ENCODE data around the gene ELFN1.

ELFN1 gene

DNA sequence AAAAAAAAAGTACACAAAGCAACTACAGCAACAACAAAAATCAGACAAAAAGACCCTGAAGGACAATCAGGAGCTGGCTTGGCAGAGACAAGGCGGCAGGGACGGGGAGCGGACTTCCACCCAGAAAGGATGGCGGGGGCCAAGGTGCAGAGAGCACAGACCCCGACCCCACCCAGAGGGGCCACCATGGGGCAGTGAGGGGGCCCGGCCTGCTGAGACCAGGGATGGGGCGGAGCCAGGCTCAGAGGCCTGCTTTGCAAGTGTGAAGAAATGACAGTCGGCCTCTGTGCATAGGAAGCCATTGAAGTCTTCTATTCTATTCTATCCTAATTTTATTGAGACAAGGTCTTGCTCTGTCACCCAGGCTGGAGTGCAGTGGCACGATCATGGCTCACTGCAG is 82.0 kb downstream of the ELFN1 start:
- TF ChIP-seq, protein P1, sequence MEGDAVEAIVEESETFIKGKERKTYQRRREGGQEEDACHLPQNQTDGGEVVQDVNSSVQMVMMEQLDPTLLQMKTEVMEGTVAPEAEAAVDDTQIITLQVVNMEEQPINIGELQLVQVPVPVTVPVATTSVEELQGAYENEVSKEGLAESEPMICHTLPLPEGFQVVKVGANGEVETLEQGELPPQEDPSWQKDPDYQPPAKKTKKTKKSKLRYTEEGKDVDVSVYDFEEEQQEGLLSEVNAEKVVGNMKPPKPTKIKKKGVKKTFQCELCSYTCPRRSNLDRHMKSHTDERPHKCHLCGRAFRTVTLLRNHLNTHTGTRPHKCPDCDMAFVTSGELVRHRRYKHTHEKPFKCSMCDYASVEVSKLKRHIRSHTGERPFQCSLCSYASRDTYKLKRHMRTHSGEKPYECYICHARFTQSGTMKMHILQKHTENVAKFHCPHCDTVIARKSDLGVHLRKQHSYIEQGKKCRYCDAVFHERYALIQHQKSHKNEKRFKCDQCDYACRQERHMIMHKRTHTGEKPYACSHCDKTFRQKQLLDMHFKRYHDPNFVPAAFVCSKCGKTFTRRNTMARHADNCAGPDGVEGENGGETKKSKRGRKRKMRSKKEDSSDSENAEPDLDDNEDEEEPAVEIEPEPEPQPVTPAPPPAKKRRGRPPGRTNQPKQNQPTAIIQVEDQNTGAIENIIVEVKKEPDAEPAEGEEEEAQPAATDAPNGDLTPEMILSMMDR (IDR thresholded peaks at IDR 0.05), result no peak
- TF ChIP-seq ZFX (IDR thresholded peaks at IDR 0.05; ENCODE audit: borderline replicate concordance), result no peak
- H3K27ac ChIP-seq, result no peak overlapping the region

DNA sequence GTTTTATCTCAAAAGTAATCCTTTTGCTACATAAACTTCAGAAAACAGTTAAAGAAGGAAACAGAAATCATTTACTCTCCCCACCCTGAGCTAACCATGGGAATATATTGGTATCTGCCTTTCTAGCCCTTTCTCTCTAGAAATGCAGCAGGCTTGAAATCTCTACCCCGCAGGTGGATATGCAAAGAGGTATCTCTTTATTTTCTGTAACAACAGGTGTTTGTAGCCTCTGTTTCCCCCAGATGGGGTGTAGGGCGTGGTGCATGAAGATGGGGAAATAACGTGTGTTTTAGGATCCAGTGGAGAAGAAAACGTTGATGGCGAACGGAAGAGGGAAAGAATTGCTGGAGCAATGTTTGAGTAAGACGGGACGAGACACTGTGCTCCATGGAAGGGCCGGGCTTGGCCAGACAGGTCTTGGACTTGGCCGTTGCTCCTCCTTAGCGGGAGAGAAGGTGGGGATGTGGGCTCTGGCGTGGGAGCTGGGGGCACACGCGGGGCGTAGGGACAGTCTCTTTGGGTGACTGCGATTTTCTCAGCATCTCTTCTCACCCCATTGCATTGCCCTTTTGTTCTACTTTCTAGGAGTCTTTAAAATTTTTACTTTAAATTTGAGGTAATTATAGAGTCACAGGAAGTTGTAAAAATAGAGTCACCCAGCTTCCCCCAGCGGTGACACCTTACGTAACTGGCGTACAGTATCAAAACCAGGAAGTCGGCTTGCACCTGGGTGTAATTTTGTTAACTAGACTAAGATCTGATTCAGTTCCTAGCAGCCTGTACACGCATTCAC is 82.9 kb downstream of the ELFN1 start:
- H3K27ac ChIP-seq, result no peak overlapping the region
- TF ChIP-seq ZFX (IDR thresholded peaks at IDR 0.05; ENCODE audit: borderline replicate concordance), result no peak
- TF ChIP-seq, protein P1 (IDR thresholded peaks at IDR 0.05), result no peak

DNA sequence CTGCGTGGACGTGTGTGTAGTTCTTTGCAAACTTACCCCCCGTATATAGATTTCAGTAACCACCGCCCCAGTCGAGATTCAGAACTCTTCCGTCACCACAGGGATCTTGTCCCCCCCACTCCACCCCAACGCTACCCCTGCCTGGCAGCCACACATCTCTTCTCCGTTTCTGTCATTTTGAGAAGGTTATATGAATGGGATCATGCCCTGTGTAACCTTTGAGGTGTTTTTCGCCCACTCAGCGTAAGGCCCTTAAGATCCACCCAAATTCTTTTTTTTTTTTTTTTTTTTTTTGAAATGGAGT is 83.4 kb downstream of the ELFN1 start:
- H3K27ac ChIP-seq, result no peak overlapping the region
- TF ChIP-seq, protein P1 (IDR thresholded peaks at IDR 0.05), result no peak
- TF ChIP-seq ZFX (IDR thresholded peaks at IDR 0.05; ENCODE audit: borderline replicate concordance), result no peak

DNA sequence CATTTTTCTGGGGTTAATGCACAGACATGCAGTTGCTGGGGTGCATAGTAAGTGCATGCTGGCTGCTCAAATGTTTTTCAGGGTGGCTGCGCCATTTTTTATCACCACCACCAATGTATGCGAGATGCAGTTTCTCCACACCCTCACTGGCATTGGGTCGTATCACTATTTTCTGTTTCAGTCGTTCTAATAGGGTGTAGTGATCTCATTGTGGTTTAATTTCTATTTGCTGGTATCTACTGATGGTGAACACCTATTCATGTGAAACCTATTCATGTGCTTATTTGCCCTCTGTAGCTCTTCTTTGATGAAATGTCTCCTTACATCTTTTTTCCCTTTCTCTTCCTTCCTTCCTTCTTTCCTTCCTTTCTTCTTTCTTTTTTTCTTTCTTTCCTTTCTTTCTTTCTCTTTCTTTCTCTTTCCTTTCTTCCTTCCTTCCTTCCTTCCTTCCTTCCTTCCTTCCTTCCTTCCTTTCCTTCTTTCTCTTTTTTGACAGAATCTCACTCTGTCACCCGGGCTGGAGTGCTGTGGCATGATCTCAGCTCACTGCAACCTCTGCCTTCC is 84.3 kb downstream of the ELFN1 start:
- H3K27ac ChIP-seq, result no peak overlapping the region
- no peak for TF ChIP-seq ZFX (IDR thresholded peaks at IDR 0.05; ENCODE audit: borderline replicate concordance)
- TF ChIP-seq, protein P1 (IDR thresholded peaks at IDR 0.05), result no peak

DNA sequence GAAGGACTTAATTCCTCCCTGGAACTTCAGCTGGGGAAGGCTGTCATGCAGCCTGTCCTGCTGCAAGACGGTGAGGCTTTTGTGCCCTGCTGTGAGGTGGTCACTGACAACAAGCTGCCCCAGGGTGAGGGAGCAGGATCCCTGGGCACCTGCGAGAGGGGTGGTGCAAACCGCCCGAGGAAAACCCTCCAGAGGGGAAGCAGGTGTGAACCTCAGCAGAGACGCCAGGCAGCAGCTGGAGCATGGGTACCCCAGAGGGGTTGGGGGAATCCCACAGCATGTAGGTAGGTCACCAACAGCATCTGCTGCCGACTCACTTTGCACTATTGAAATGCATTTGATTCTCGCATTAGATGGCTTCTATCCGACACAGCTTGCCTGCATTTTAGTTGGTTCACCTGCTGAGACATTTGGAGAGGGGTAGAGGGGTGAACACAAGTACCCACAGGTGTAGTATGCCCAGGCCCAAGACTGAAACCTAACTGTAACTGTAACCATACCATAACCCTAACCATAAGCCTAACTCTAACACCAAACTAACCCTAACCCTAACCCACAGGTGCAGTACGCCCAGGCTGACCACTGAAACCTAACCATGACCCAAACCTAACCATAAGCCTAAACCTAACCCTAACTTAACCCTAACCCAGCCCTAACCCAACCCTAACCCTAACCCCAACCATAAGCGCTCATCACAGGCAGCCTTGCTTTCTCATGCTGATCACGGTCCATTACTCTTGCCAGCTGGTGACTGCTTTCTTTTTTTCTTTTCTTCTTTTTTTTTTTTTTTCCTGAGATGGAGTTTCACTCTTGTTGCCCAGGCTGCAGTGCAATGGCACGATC is 85.9 kb downstream of the ELFN1 start:
- no peak overlapping the region for H3K27ac ChIP-seq
- no peak for TF ChIP-seq ZFX (IDR thresholded peaks at IDR 0.05; ENCODE audit: borderline replicate concordance)
- TF ChIP-seq, protein P1 (IDR thresholded peaks at IDR 0.05), result no peak

DNA sequence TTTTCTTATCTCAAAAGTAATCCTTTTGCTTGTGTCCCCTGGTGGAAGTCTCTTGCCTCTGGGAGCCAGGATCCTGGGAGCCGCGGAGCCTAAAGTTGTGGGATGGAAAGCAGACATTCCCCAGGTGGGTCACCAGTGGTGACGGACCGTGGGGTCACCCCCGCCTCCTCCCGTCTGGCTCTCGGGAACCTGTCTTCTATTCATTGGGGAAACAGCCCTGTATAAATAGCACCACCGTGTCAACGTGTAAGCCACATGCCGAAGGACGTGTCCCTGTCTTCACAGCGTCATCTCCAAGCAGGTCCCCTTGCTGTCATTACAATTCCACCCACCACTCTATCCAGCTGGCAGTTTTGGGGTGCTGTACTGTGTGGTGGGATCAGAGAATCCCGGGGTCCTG is 87.5 kb downstream of the ELFN1 start:
- no peak for TF ChIP-seq ZFX (IDR thresholded peaks at IDR 0.05; ENCODE audit: borderline replicate concordance)
- TF ChIP-seq, protein P1 (IDR thresholded peaks at IDR 0.05), result no peak
- no peak overlapping the region for H3K27ac ChIP-seq

All from 22Rv1 (cell line).